NCI-H1436 (cell line): ENCODE results near the gene ZNF469.

Source experiments
- DNase-seq: peaks from one replicate; lab custom pipeline; 2025; lab: John Stamatoyannopoulos, UW

The ZNF469 gene

GRCh38 chr16:88382491-88383400 lies at the start of gene ZNF469:
ZNF469 (plus strand) TSS chr16:88382959; CDS start chr16:88427471, 44,512 bp downstream.
- DNase-seq, result no peak

DNA sequence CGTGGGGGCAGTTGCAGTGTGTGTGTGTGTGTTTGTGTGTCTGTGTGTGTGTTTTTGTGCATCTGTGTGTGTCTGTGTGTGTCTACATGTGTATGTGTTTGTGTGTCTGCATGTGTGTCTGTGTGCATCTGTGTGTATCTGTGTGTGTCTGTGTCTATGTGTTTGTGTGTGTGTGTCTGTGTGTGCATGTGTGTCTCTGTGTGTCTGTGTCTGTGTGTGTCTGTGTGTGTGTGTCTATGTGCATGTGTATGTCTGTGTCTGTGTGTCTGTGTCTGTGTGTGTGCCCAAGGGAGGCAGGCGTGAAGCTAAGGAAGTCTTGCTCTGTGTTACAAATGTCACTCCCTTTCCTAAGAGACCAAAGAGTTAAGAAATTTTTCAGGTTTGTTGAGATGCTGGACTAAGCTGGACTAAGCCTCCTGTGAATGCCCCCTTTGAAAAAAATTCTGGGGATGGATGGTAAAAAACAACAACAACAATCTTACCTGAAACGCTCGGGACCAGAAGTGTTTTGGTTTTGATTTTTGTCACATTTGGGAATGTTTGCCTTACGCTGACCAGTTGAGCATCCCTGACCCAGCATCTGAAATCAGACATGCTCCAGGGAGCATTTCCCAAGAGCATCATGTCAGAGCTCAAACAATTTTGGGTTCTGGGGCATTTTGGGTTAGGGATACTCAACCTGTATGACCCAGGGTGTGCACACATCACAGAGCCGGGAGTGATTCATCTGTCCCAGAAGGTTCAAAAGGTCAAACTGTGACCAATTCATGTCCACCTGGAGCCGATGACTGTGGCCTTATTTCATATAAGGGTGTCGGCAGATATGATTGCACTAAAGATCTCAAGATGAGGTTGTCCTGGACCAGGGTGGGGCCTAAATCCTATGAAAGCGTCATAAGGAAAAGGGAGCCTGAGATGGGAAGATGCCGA lies 48.6 kb upstream of the ZNF469 start:
- no peak for DNase-seq

- DNase-seq, result no peak
Observed at GRCh38 chr16:88334778-88335720, 47.7 kb upstream of the ZNF469 start.

DNA sequence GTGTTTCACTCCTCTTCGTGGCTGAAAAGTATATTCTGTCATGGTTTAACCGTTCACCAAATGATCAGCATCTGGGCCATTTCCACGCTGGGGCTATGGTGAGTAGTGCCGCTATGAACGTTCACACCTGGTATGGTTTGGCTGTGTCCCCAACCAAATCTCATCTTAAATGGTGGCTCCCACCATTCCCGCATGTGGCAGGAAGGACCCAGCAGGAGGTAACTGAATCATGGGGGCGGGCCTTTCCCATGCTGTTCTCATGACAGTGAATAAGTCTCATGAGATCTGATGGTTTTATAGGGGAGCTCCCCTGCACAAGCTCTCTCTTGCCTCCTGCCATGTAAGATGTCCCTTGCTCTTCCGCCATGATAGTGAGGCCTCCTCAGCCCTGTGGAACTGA lies 45.7 kb upstream of the ZNF469 start:
- DNase-seq, result no peak

DNA sequence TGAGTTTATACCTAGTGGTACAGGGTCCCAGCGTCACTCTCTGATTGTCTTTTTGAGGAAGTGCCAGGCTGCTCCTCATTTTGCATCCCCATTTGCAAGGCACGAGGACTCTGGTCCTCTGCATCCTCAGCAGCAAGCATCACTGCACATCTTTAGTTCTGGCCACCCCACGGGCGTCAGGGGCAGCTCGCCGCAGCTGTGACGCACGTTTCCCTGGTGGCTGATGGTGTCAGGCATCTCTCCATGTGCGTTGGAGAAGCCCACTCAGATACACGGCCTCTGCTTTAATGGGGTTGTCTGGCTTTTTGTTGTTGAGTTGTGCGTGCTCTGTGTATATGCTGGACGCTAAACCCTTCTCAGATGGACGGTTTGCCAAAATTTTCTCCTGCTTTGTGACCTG lies 45.2 kb upstream of the ZNF469 start:
- DNase-seq, result no peak

DNA sequence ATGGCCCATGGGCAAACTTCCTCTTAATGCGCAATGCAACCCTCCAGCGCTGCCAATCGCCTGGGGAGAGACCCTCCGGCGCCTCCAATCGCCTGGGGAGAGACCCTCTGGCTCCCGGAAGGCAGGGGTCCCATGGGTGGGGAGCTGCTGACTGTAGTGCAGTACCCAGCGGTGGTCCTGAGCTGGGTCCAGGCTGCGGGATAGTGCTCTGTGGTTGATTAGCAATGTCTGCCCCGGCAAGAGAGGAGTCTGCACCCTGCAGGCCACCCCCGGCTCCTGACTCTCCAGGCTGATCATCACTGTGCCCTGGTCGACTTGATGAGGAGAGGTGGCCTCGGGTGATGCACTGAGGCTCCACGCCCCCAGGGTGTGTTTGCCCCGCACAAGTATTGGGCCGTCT lies 44.6 kb upstream of the ZNF469 start:
- DNase-seq, result no peak

GRCh38 chr16:88338896-88339295 lies 43.9 kb upstream of the ZNF469 start:
- DNase-seq, result no peak

GRCh38 chr16:88339930-88340754 lies 42.6 kb upstream of the ZNF469 start:
- DNase-seq, result no peak

DNA sequence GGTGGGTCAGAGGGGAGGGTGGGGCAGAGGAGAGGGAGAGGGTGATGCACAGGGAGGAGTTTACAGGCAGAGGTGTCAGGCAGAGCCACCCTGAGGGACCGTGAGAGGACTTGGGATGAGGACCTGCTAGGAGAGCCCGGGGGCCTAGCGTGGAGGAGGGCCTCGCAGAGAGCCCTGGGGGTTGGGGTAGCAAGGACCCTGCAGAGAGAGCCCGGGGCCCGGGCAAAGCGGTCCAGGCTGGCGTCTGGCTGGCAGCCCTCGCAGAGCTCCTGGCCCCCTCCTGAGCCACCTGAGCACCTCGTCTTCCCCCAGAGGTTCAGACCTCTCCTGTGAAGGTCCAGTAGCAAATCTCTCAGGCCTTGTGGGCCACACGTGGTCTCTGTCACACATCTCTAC lies 42.0 kb upstream of the ZNF469 start:
- DNase-seq, result no peak

- DNase-seq, result no peak
Observed at GRCh38 chr16:88341551-88342290, 41.0 kb upstream of the ZNF469 start.

GRCh38 chr16:88342491-88342890 lies 40.3 kb upstream of the ZNF469 start:
- no peak for DNase-seq

GRCh38 chr16:88343271-88343791 lies 39.4 kb upstream of the ZNF469 start:
- no peak for DNase-seq

- no peak for DNase-seq
Observed at GRCh38 chr16:88344411-88345030, 38.2 kb upstream of the ZNF469 start.

GRCh38 chr16:88345031-88345720 lies 37.6 kb upstream of the ZNF469 start:
- DNase-seq, result no peak

DNA sequence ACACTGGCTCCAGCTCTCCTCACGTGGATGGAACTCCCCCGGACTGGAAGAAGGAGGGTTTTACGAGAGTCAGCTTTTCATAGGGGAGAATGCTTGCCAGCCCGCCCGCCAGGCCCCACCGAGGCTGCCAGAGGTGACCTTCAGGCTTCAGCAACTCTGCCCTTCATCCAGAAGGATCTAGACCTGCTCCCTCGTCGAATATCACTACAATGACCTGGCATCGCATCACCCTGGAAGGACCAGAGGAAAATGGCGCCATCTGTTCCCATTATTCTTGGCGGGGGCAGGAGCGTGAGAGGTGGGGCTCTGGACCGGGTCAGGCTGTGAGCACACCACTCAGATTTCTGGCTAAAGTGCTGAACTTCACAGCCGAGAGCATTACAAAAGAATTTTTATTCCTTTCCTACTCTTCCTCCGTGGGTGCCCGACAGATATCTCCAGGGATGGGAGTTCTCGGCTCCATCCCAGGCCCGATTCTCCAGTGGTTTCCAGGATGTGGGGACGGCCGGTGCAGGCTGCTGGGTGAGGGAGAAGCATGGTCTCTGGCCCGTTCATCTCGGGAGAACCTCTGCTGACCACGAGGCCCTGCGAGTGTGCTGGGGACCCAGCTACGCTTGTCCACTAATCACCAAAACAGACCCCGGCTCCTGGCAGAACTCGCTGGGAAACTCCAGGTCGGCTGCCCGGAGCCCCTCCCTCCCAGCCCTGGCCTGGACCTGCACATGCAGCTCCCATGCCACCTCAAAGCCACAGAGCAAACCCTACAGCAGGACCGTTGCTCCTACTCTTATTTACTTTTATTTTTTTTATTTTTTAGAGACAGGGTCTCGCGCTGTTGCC lies 36.8 kb upstream of the ZNF469 start:
- DNase-seq, result no peak

- no peak for DNase-seq
Observed at GRCh38 chr16:88346680-88347505, 35.9 kb upstream of the ZNF469 start.
